Cardiac fibroblast (primary cell): Measurements from ENCODE around the gene GRID2.

Experiments used
- DNase-seq, 2 donors: peaks; one replicate each; pipeline versions ENCODE4 v3.0.0 to v3.0.0-alpha.2; 2010; ENCODE audit warnings: low read depth in 2 of 2
- H3K4me3 ChIP-seq, 2 donors: replicated peaks in 1 of 2; 1 replicate in 1 of 2; 2 replicates in 1 of 2; pipeline ENCODE4 v1.5.1; 2011; ENCODE audit warnings: low read depth in 2 of 2, low read length in 2 of 2, mild to moderate bottlenecking in 2 of 2, moderate library complexity in 1 of 2
- CTCF ChIP-seq: IDR thresholded peaks from one replicate; pipeline ENCODE4 v1.5.1; 2011; ENCODE audit warnings: low read depth, mild to moderate bottlenecking, low read length, inconsistent platforms

The GRID2 gene

GRCh38 chr4:93042746-93043145 is 739.0 kb downstream of the GRID2 start:
- no peak for DNase-seq
- H3K4me3 ChIP-seq, result no peak overlapping the region
- TF ChIP-seq CTCF, result no peak

- no peak for DNase-seq
- H3K4me3 ChIP-seq, result no peak overlapping the region
- no peak for TF ChIP-seq CTCF
Observed at GRCh38 chr4:93053140-93053539, 749.4 kb downstream of the GRID2 start.

- TF ChIP-seq CTCF, result no peak
- DNase-seq, result no peak
- H3K4me3 ChIP-seq, result no peak overlapping the region
Observed at GRCh38 chr4:93061826-93062225, 758.1 kb downstream of the GRID2 start.

- TF ChIP-seq CTCF, result no peak
- H3K4me3 ChIP-seq, result no peak overlapping the region
- DNase-seq, result no peak
Observed at GRCh38 chr4:93063325-93063724, 759.6 kb downstream of the GRID2 start.

GRCh38 chr4:93065790-93066189 is 762.0 kb downstream of the GRID2 start:
- DNase-seq, result no peak
- TF ChIP-seq CTCF, result no peak
- no peak overlapping the region for H3K4me3 ChIP-seq

- TF ChIP-seq CTCF, result no peak
- no peak overlapping the region for H3K4me3 ChIP-seq
- no peak for DNase-seq
Observed at GRCh38 chr4:93066749-93067148, 763.0 kb downstream of the GRID2 start.

- H3K4me3 ChIP-seq, result no peak overlapping the region
- DNase-seq, result no peak
- TF ChIP-seq CTCF, result no peak
Observed at GRCh38 chr4:93072292-93072691, 768.5 kb downstream of the GRID2 start.
